Sigmoid colon (tissue), 3 donors: ENCODE results near the gene DSCAML1.

ENCODE experiments used
- CTCF ChIP-seq, 4 experiments: fragments of 450-650 bp in 3 of 4; fragments of 200-600 bp in 1 of 4; IDR thresholded peaks; one replicate each; pipeline ENCODE4 v1.5.1; 2016 to 2019; ENCODE audit warnings: antibody characterized with exemption in 4 of 4, mild to moderate bottlenecking in 3 of 4, moderate library complexity in 2 of 4
- POLR2A ChIP-seq, 2 donors: fragments of 450-650 bp; IDR thresholded peaks; one replicate each; pipeline ENCODE4 v1.6.1; 2016; ENCODE audit warnings: antibody characterized with exemption in 2 of 2, mild to moderate bottlenecking in 2 of 2, moderate library complexity in 2 of 2

DNA sequence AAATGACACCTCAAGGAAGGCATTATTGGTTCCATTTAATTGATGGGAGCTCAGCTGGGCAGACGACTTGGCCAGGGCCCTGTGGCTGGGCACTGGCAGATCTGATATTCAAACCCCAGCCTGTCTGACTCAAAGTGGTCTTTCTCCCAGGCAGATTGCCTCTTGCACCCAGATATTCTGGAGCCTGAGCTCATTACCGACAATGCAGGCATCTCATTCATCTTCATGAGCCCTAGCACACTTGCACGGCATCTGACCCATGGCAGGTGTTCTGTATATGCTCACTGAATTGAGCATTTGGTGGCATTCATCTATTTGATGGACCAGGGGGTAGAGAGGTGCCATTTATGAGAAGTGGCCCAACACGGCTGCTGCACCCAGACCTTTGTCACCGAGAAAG lies 193.1 kb downstream of the DSCAML1 start:
- TF ChIP-seq POLR2A (IDR thresholded peaks at IDR 0.05): no peak
- TF ChIP-seq CTCF (IDR thresholded peaks at IDR 0.05): no peak
